Endometrial microvascular endothelial cells (primary cell): ENCODE measurements around the gene ITGB8. TPM values are rescaled to one million over a fixed set of nuclear protein-coding genes. Genes with fewer than 3 reads are reported as not detected.

Source experiments
- in situ Hi-C: cut with HindIII; loops from 2 replicates; pipeline ENCODE4 v1.10.0; 2017; ENCODE audit warnings: low sequenced_read_pairs, low pct_unique_long_range_greater_than_20kb; ENCODE audit errors: inconsistent ontology term
- total RNA-seq: library from RNA; depleted of rRNA; stranded (reverse); fragments of >200 nt; gene quantifications from one replicate; pipeline ENCODE4 v1.2.3, GENCODE V29; 2015; ENCODE audit errors: inconsistent ontology term

ITGB8 gene
- total RNA-seq, 1 donor from 2014 or later = not detected

GRCh38 chr7:20329389-20330238, 1.1 kb upstream of the ITGB8 start:
- in situ Hi-C loops = no loop called here

GRCh38 chr7:20330928-20331909, 519 bp downstream of the ITGB8 start:
- in situ Hi-C loops = no loop called here

- in situ Hi-C loops = no loop called here
These were observed 1.5 kb downstream of the ITGB8 start for GRCh38 chr7:20331910-20332813.

GRCh38 chr7:20338285-20338684, 7.6 kb downstream of the ITGB8 start:
- in situ Hi-C loops = no loop called here

- in situ Hi-C loops = no loop called here
These were observed 10.1 kb downstream of the ITGB8 start for GRCh38 chr7:20340839-20341238.

- in situ Hi-C loops = no loop called here
These were observed 12.5 kb downstream of the ITGB8 start for GRCh38 chr7:20343205-20343604.

- in situ Hi-C loops = no loop called here
These were observed 13.2 kb downstream of the ITGB8 start for GRCh38 chr7:20343941-20344340.

GRCh38 chr7:20344396-20344795, 13.7 kb downstream of the ITGB8 start:
- in situ Hi-C loops = no loop called here

- in situ Hi-C loops = no loop called here
These were observed 15.9 kb downstream of the ITGB8 start for GRCh38 chr7:20346577-20346976.

GRCh38 chr7:20347680-20348079, 17.0 kb downstream of the ITGB8 start:
- in situ Hi-C loops = no loop called here

GRCh38 chr7:20348125-20348807, 17.6 kb downstream of the ITGB8 start:
- in situ Hi-C loops = no loop called here

- in situ Hi-C loops = no loop called here
These were observed 19.8 kb downstream of the ITGB8 start for GRCh38 chr7:20350518-20350951.

- in situ Hi-C loops = no loop called here
These were observed 20.4 kb downstream of the ITGB8 start for GRCh38 chr7:20350996-20351692.

- in situ Hi-C loops = no loop called here
These were observed 21.2 kb downstream of the ITGB8 start for GRCh38 chr7:20351901-20352300.

- in situ Hi-C loops = no loop called here
These were observed 22.0 kb downstream of the ITGB8 start for GRCh38 chr7:20352573-20353306.

GRCh38 chr7:20354610-20355528, 24.2 kb downstream of the ITGB8 start:
- in situ Hi-C loops = no loop called here
